Fibroblast of lung (primary cell): ENCODE measurements around the gene CTNNBIP1. TPM values are rescaled to one million over a fixed set of nuclear protein-coding genes. Genes with fewer than 3 reads are reported as not detected.

Experiments
- DNase-seq, 2 donors: peaks; one replicate each; pipeline versions ENCODE4 v3.0.0 to v3.0.0-alpha.2; 2010; ENCODE audit warnings: low read depth in 2 of 2
- H2AFZ ChIP-seq: 2 replicates; pipeline ENCODE4 v1.5.1; 2012; ENCODE audit warnings: low read length, control low read depth, inconsistent platforms
- H3K27ac ChIP-seq: 2 replicates; pipeline ENCODE4 v1.5.1; 2011; ENCODE audit warnings: low read length, control low read depth; ENCODE audit not compliant: insufficient read depth
- H3K27me3 ChIP-seq: 2 replicates; pipeline ENCODE4 v1.5.1; 2011; ENCODE audit warnings: mild to moderate bottlenecking, low read length; ENCODE audit not compliant: control insufficient read depth, insufficient read depth
- H3K36me3 ChIP-seq: 2 replicates; pipeline ENCODE4 v1.5.1; 2011; ENCODE audit warnings: low read length; ENCODE audit not compliant: control insufficient read depth, insufficient read depth
- H3K4me1 ChIP-seq: 2 replicates; pipeline ENCODE4 v1.5.1; 2011; ENCODE audit warnings: low read length; ENCODE audit not compliant: control insufficient read depth, insufficient read depth; ENCODE audit errors: extremely low read depth
- H3K4me2 ChIP-seq: 2 replicates; pipeline ENCODE4 v1.5.1; 2011; ENCODE audit warnings: low read length, control low read depth; ENCODE audit not compliant: insufficient read depth; ENCODE audit errors: extremely low read depth
- H3K4me3 ChIP-seq, 4 experiments: fragments of 200-600 bp in 1 of 4; sonication (generic) in 1 of 4; replicated peaks in 1 of 4; 2 replicates each; pipeline ENCODE4 v1.5.1; 2011 to 2016; ENCODE audit warnings: low read length in 4 of 4, low read depth in 3 of 4, mild to moderate bottlenecking in 3 of 4, control low read depth in 2 of 4, inconsistent platforms in 1 of 4, mixed read lengths in 1 of 4; ENCODE audit not compliant: insufficient read depth in 1 of 4; ENCODE audit errors: control extremely low read depth in 1 of 4
- H3K79me2 ChIP-seq: 2 replicates; pipeline ENCODE4 v1.5.1; 2012; ENCODE audit warnings: mild to moderate bottlenecking, low read length, inconsistent platforms; ENCODE audit not compliant: control insufficient read depth, insufficient read depth
- H3K9ac ChIP-seq: 2 replicates; pipeline ENCODE4 v1.5.1; 2011; ENCODE audit warnings: mild to moderate bottlenecking, low read length, control low read depth; ENCODE audit not compliant: insufficient read depth
- H3K9me3 ChIP-seq: 2 replicates; pipeline ENCODE4 v1.5.1; 2012; ENCODE audit warnings: low read depth, low read length; ENCODE audit not compliant: control insufficient read depth, insufficient read depth
- H4K20me1 ChIP-seq: 2 replicates; pipeline ENCODE4 v1.5.1; 2011; ENCODE audit warnings: low read length; ENCODE audit not compliant: control insufficient read depth, insufficient read depth; ENCODE audit errors: extremely low read depth
- CTCF ChIP-seq, 2 donors: IDR thresholded peaks in 1 of 2; conservative IDR thresholded peaks in 1 of 2; 1 replicate in 1 of 2; 2 replicates in 1 of 2; pipeline ENCODE4 v1.5.1; 2011 to 2012; ENCODE audit warnings: low read length in 2 of 2, control low read depth in 1 of 2, inconsistent platforms in 1 of 2, low read depth in 1 of 2, mild to moderate bottlenecking in 1 of 2
- EZH2 ChIP-seq: IDR thresholded peaks from 2 replicates; pipeline ENCODE4 v1.5.1; 2012; ENCODE audit warnings: low read length, control low read depth, mild to moderate bottlenecking; ENCODE audit errors: missing control alignments
- polyA plus RNA-seq, 2 donors: library from polyadenylated mRNA; depleted of rRNA in 1 of 2; stranded (reverse) in 1 of 2; unstranded in 1 of 2; fragments of >200 nt; gene quantifications; 2 replicates each; pipeline ENCODE4 v1.2.1, GENCODE V29; 2011 to 2012; ENCODE audit warnings: missing spikeins in 1 of 2
- total RNA-seq: library from RNA; depleted of rRNA; stranded (reverse); fragments of >200 nt; gene quantifications from 2 replicates; pipeline ENCODE4 v1.2.1, GENCODE V29; 2014

Gene CTNNBIP1
- total and polyA plus RNA-seq, 2 donors (not counting 1 experiment from before 2014, with no cell fraction given), result 16.5 to 19.0 TPM

- H3K4me3 ChIP-seq, result no peak overlapping the region
- H3K27me3 ChIP-seq, result no peaks in the 10 kb centered on the region
- DNase-seq, result no peak
- no peaks in the 10 kb centered on the region for H3K9me3 ChIP-seq
- H3K36me3 ChIP-seq, result no peaks in the 10 kb centered on the region
- no peaks in the 10 kb centered on the region for H3K79me2 ChIP-seq
- no peaks in the 10 kb centered on the region for H4K20me1 ChIP-seq
- no peak for TF ChIP-seq EZH2
- no peak for TF ChIP-seq CTCF (conservative IDR thresholded peaks at IDR 0.05 in 1 of 2, IDR thresholded peaks at IDR 0.05 in 1 of 2; ENCODE audit: low read depth in 1 of 2, low read length in 2 of 2)
- H3K4me2 ChIP-seq, result peak overlapping the region; percentile 35
- H3K9ac ChIP-seq, result no peak overlapping the region
- no peak overlapping the region for H3K27ac ChIP-seq
- H2AFZ ChIP-seq, result no peak overlapping the region
- peaks cover 10% of the 10 kb centered on the region for H3K4me1 ChIP-seq
Measured at GRCh38 chr1:9882296-9882944, 27.6 kb downstream of the CTNNBIP1 start.

GRCh38 chr1:9881838-9882249, 28.2 kb downstream of the CTNNBIP1 start:
- Histone ChIP-seq H3K36me3 (no peaks in the 10 kb centered on the region), H3K4me2 (peak overlapping the region; percentile 44), H2AFZ (no peak overlapping the region), H3K79me2 (no peaks in the 10 kb centered on the region), H3K27me3 (no peaks in the 10 kb centered on the region), H3K9me3 (no peaks in the 10 kb centered on the region), H3K4me3 (no peak overlapping the region), H3K27ac (no peak overlapping the region), H3K4me1 (peaks cover 10% of the 10 kb centered on the region), H3K9ac (no peak overlapping the region), H4K20me1 (no peaks in the 10 kb centered on the region)
- no peak for TF ChIP-seq CTCF (conservative IDR thresholded peaks at IDR 0.05 in 1 of 2, IDR thresholded peaks at IDR 0.05 in 1 of 2; ENCODE audit: low read depth in 1 of 2, low read length in 2 of 2)
- no peak for TF ChIP-seq EZH2
- DNase-seq, result peak; percentile 15 to 73

GRCh38 chr1:9878404-9878803, 31.7 kb downstream of the CTNNBIP1 start:
- Histone ChIP-seq H3K4me2 (no peak overlapping the region), H3K79me2 (no peaks in the 10 kb centered on the region), H3K9ac (no peak overlapping the region), H4K20me1 (no peaks in the 10 kb centered on the region), H3K27me3 (no peaks in the 10 kb centered on the region), H2AFZ (no peak overlapping the region), H3K4me3 (no peak overlapping the region), H3K4me1 (peaks cover 12% of the 10 kb centered on the region), H3K36me3 (no peaks in the 10 kb centered on the region), H3K27ac (no peak overlapping the region), H3K9me3 (no peaks in the 10 kb centered on the region)
- no peak for DNase-seq
- TF ChIP-seq EZH2, result no peak
- TF ChIP-seq CTCF (conservative IDR thresholded peaks at IDR 0.05 in 1 of 2, IDR thresholded peaks at IDR 0.05 in 1 of 2; ENCODE audit: low read depth in 1 of 2, low read length in 2 of 2), result no peak
